Nephron (organoid): ENCODE results near the gene CRYZL1.

Source experiments
- H3K27ac Mint-ChIP-seq, 3 experiments: 2 replicates each; pipeline ENCODE4 v1.8.0; 2020; ENCODE audit warnings: mixed read lengths in 3 of 3, mild to moderate bottlenecking in 2 of 3, moderate library complexity in 1 of 3
- H3K27me3 Mint-ChIP-seq: 2 replicates; pipeline ENCODE4 v1.8.0; 2021; ENCODE audit warnings: low read depth, mild to moderate bottlenecking, moderate library complexity, mixed read lengths
- H3K36me3 Mint-ChIP-seq: 2 replicates; pipeline ENCODE4 v1.8.0; 2020; ENCODE audit warnings: low read depth, mixed read lengths
- H3K4me1 Mint-ChIP-seq: 2 replicates; pipeline ENCODE4 v1.8.0; 2020; ENCODE audit warnings: mixed read lengths
- H3K4me3 Mint-ChIP-seq, 3 experiments: 2 replicates each; pipeline ENCODE4 v1.8.0; 2020; ENCODE audit warnings: mild to moderate bottlenecking in 3 of 3, mixed read lengths in 3 of 3, moderate library complexity in 2 of 3
- H3K9me3 Mint-ChIP-seq: 2 replicates; pipeline ENCODE4 v1.8.0; 2020; ENCODE audit warnings: mixed read lengths
- CTCF ChIP-seq, 3 experiments: fragments of 200-600 bp; sonication (generic); IDR thresholded peaks; one replicate each; pipeline ENCODE4 v1.5.0; 2021; ENCODE audit warnings: antibody characterized with exemption in 3 of 3; ENCODE audit not compliant: unreplicated experiment in 3 of 3

The CRYZL1 gene

GRCh38 chr21:33659568-33659949 is 18.0 kb upstream of the CRYZL1 start:
- Mint-ChIP-seq H3K27ac (peak overlapping the region in 1 of 3 experiments; percentile 73), H3K4me1 (peaks cover 27% of the 10 kb centered on the region), H3K4me3 (no peak overlapping the region), H3K36me3 (peaks cover 39% of the 10 kb centered on the region), H3K9me3 (peaks cover 9% of the 10 kb centered on the region), H3K27me3 (no peaks in the 10 kb centered on the region)
- TF ChIP-seq CTCF (IDR thresholded peaks at IDR 0.05; ENCODE audit: unreplicated experiment in 3 of 3) = no peak

GRCh38 chr21:33658919-33659567 is 17.5 kb upstream of the CRYZL1 start:
- no peak overlapping the region for H3K27ac Mint-ChIP-seq
- H3K27me3 Mint-ChIP-seq = no peaks in the 10 kb centered on the region
- H3K4me3 Mint-ChIP-seq = no peak overlapping the region
- H3K36me3 Mint-ChIP-seq = peaks cover 44% of the 10 kb centered on the region
- H3K4me1 Mint-ChIP-seq = peaks cover 29% of the 10 kb centered on the region
- peaks cover 9% of the 10 kb centered on the region for H3K9me3 Mint-ChIP-seq
- TF ChIP-seq CTCF (IDR thresholded peaks at IDR 0.05; ENCODE audit: unreplicated experiment in 3 of 3) = no peak

DNA sequence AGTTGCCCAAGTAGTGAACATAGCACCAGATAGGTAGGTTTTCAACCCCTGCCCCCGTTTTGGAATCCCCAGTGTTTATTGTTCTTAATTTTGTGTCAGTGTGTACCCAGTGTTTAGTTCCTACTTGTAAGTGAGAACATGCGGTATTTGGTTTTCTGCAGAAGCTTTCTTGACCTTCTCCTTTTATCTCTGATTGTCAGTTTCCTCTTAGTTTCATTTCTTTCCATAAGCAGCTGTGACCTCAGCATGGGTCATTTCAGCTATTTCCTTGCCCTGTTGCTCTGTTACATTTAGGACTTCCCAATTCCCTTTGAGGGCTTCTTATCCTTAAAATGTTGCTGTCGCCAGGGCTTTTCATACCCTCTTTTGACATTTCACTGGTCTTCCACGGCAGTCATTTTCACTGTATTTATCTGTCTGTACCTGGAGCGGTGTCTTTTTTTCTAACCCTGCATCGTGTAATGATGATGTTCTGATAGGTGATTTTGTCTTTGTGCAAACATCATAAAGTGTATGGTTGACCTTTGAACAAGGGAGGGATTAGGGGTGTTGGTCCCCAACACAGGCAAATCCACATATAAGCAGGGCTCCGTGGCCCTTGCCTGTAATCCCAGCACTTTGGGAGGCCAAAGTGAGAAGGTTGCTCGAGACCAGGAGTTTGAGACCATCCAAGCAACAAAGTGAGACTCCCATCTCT is 15.7 kb upstream of the CRYZL1 start:
- no peak overlapping the region for H3K4me3 Mint-ChIP-seq
- peaks cover 47% of the 10 kb centered on the region for H3K36me3 Mint-ChIP-seq
- peaks cover 9% of the 10 kb centered on the region for H3K9me3 Mint-ChIP-seq
- H3K27ac Mint-ChIP-seq = peak overlapping the region in 1 of 3 experiments; percentile 7
- H3K4me1 Mint-ChIP-seq = peaks cover 34% of the 10 kb centered on the region
- no peak for TF ChIP-seq CTCF (IDR thresholded peaks at IDR 0.05; ENCODE audit: unreplicated experiment in 3 of 3)
- no peaks in the 10 kb centered on the region for H3K27me3 Mint-ChIP-seq

GRCh38 chr21:33655588-33656221 is 14.2 kb upstream of the CRYZL1 start:
- TF ChIP-seq CTCF (IDR thresholded peaks at IDR 0.05; ENCODE audit: unreplicated experiment in 3 of 3) = no peak
- peak overlapping the region; percentile 4 to 6 (median 4) for H3K27ac Mint-ChIP-seq
- peaks cover 47% of the 10 kb centered on the region for H3K4me1 Mint-ChIP-seq
- peaks cover 34% of the 10 kb centered on the region for H3K36me3 Mint-ChIP-seq
- H3K27me3 Mint-ChIP-seq = no peaks in the 10 kb centered on the region
- H3K9me3 Mint-ChIP-seq = peaks cover 3% of the 10 kb centered on the region
- no peak overlapping the region for H3K4me3 Mint-ChIP-seq

DNA sequence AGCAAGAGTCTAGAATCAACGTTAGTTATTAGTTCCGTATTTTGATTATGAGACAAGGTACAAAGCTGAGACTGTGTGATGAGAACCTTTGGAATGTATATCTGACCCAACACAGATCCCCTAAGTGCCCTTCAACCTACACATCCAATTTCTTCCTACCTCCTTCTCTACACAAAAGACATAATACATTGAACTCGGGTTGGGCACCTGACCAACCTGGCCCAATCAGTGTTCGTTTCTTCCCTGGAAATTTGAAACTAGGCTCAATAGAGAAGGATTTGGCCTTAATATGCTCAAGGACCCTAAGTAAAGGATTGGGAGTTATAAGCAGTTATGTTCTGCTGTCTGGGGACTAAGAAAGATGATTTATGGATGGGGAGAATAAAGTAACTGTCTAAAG is 12.9 kb upstream of the CRYZL1 start:
- peaks cover 25% of the 10 kb centered on the region for H3K36me3 Mint-ChIP-seq
- peak overlapping the region in 1 of 3 experiments; percentile 6 for H3K27ac Mint-ChIP-seq

More for the DNA sequence above, 12.9 kb upstream of the CRYZL1 start:
- no peaks in the 10 kb centered on the region for H3K9me3 Mint-ChIP-seq
- no peak overlapping the region for H3K4me3 Mint-ChIP-seq
- H3K27me3 Mint-ChIP-seq = no peaks in the 10 kb centered on the region
- peaks cover 46% of the 10 kb centered on the region for H3K4me1 Mint-ChIP-seq
- TF ChIP-seq CTCF (IDR thresholded peaks at IDR 0.05; ENCODE audit: unreplicated experiment in 3 of 3) = no peak
